Putamen (tissue), 1 donor: Measurements from ENCODE around the gene DTWD1.
A peak's percentile ranks its signal among the peaks of the same experiment; 100 is the strongest.
"Not testable (repeated sequence)": the region's sequence is repeated elsewhere in the genome, so short reads cannot be mapped to it uniquely, and the experiment has no call there.

ENCODE experiments used
- DNase-seq: peaks from one replicate; pipeline ENCODE4 v3.0.0-alpha.2; 2016; ENCODE audit warnings: low spot score

The DTWD1 gene

GRCh38 chr15:49620658-49621368 is at the start of gene DTWD1, which contains the start of gene FAM227B:
DTWD1 (plus strand) TSS chr15:49621048; CDS start chr15:49625168, 4,120 bp downstream.
FAM227B (minus strand) TSS chr15:49620818; CDS start chr15:49615171, 5,647 bp downstream.
- peak; percentile 97 for DNase-seq

DNA sequence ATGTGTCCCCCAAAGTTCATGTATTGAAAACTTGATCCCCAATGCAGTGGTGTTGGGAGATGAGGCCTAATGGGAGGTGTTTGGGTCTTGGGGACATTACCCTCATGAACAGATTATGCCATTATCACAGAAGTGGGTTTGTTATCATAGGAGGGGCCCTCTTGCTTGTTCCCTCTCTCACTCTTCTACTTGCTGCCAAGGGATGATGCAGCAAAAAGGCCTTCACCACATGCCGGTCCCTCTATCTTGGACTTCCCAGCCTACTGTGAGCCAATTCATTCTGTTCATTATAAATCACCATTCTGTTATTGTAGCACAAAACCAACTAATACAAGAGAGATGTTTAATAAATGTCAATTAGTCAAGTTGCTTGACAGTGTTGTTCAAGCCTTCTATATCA is 47.4 kb upstream of the DTWD1 start:
- DNase-seq = no peak

DNA sequence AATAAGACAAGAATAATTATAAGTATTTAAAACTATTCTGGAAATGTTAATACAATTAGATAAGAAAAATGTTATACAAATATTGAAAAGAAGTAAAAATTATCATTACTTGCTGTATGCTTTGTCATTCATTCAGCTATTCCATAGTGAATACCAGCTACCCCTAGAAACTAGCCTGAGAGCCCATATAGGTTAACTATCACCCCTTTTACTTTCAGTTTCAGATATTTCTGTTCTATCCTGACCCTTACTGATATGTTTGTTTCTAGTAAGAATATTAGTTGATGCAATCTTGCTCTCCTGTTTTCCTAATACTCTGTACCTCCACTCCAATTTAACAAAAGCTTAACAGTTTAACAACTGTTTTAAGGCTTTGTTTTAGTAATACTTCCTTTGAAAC is 31.8 kb upstream of the DTWD1 start:
- DNase-seq = no peak

GRCh38 chr15:49592829-49593316 is 28.0 kb upstream of the DTWD1 start:
- DNase-seq = not testable (repeated sequence)

DNA sequence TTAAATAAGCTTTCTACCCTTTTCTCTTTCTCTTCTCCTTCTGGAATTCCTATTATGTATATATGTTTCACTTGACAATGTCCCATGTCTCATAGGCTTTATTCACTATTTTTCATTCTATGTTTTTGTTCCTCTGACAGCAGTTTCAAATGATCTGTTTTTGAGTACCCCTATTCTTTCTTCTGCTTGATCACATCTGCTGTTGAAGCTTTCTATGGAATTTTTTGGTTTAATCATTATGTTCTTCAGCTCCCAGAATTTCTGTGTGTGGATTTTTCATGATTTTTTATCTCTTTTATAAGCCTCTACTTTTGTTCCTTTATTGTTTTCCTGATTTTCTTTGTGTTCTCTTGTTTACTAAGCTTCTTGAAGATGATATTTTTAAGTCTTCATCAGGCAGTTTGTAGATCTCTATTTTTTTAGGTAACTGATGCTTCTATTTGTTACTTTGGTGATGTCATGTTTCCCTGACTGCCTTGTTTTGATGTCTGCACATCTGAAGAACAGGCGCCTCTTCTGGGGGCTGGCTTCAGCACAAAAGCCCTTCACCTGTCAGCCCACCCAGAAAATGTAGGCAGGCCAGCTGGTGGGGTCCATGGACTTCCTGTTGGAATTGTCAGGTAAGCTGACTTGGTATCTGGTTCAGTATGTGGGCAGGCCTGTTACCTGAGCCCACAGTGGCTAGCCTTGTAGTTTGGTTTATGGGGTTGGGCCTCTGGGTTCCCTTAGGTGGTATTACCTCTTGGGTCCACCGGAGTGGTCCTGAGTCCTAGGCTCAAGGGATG is 16.0 kb upstream of the DTWD1 start:
- DNase-seq = no peak

DNA sequence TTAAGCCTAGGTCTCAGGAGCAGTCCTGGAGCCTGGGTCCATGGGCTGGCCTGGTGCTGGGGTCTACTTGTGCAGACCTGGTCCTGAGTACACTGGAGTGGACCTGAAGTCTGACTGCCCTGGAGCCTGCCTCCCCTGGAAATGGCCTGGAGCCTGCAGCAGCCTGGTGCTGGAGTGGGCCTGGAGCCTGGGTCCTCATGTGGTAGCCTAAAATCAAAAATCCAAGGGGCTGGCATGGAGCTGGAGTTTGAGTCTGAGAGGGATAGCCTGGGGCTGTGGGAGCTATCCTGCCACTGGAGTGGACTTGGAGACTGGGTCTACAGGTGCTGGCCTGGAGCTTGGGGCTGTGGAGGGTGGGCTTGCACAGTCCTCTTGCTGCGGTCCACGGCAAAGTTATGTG is 15.3 kb upstream of the DTWD1 start:
- no peak for DNase-seq

DNA sequence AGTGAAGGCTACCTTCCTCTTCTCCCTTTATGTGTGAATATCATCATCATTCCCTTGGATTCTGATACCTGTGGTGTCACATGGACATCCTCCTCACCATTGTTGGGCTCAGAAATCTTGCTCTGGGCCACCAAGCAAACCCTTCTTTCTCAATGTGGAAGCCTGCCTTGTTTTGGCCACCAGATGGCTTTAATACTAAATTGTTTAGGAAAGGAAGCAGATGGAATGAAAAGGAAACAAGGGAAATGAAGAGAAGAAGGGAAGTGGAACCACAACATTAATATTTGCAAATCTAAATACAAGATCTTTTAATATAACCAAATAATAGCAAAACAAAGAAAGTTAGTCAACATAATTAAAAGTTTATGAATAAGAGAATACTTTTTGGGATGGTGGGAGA is 14.3 kb upstream of the DTWD1 start:
- no peak for DNase-seq

GRCh38 chr15:49610157-49610918 is 10.5 kb upstream of the DTWD1 start:
- no peak for DNase-seq

GRCh38 chr15:49612240-49612639 is 8.6 kb upstream of the DTWD1 start:
- DNase-seq = not testable (repeated sequence)

- DNase-seq = no peak
Measured at GRCh38 chr15:49619226-49619625, 1.6 kb upstream of the DTWD1 start.

DNA sequence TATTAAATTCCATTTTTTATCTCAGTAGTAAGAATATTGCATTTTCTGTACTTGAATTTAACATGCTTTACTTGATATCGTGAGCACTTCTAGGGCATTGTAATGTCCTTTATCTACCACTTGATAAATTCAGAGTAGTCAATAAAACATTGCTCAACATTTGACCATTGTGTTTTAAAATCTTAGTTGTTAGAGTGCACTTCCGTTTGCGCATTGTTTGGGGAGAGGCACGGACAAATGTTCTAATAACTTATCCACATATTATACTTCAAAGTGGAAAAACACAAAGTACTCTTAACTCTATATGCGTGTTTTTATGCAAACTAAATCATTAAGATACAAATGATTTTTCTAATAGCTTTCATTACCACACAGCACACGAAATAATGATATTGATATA is 649 bp upstream of the DTWD1 start:
- DNase-seq = peak; percentile 14

DNA sequence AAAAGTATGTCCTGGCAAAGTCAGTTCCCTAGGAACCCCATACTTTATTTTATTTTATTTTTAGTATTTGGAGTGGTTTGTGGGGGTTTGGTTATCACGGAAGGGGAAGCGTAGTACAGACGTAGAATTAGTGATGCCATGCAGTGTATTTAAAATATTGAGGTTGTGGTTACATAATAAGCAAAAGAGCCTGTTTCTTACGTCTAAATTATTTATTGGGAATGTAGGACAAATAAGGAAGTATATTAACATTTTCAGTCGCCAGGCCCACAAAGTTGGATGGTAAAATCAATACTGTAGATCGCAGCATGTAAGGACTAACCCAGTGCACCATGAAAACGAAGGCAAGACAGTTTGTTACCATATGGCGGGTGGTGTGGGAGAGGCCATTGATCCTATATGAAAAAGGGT is 558 bp downstream of the DTWD1 start:
- DNase-seq = no peak

GRCh38 chr15:49621887-49622286 is 1.0 kb downstream of the DTWD1 start:
- no peak for DNase-seq

GRCh38 chr15:49622561-49622960 is 1.7 kb downstream of the DTWD1 start:
- DNase-seq = no peak

GRCh38 chr15:49624056-49624455 is 3.2 kb downstream of the DTWD1 start:
- DNase-seq = no peak

- DNase-seq = no peak
Measured at GRCh38 chr15:49625460-49626036, 4.7 kb downstream of the DTWD1 start.

GRCh38 chr15:49627407-49627877 is 6.6 kb downstream of the DTWD1 start:
- no peak for DNase-seq

- DNase-seq = no peak
Measured at GRCh38 chr15:49628379-49628778, 7.5 kb downstream of the DTWD1 start.

- DNase-seq = no peak
Measured at GRCh38 chr15:49637857-49638256, 17.0 kb downstream of the DTWD1 start.

DNA sequence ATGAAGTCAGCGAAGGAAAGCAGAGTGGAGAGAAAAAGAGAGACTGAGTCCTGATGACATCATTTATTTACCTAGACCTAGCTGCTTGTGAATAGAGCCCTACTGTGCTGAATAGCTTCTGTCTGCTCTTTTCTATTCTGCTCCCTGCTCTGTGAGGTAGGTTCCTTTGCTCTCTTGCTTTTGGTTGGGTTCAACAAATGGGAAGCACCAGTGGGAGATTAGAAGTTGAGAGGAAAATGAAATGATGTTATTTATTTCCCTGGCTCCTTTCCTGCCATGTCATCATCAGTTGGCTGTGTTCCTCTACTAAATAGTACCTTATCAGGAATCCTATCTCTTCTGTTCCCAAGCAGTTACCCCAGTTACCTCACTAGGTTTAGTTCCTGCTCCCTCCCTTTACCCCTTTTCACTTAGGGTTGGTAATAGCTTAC is 23.5 kb downstream of the DTWD1 start:
- DNase-seq = no peak

DNA sequence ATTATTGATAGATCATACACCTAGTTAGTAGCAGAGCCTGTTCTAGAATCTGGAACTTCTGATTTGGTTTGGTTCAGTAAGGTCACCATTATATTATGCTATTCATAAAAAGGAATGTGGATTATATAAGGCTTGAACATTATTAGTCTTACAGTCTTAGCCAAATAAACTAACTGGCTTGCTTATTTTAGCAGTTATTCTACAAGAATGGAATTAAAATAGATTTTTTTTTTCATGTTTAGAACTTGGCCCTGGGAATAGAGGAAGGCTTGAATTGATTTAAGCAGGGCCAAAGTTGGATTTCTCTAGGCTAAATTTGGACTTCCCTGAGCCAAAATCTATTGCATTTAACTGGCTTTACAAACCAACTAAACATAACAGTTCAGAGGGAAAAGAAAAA is 24.4 kb downstream of the DTWD1 start:
- DNase-seq = peak; percentile 13

DNA sequence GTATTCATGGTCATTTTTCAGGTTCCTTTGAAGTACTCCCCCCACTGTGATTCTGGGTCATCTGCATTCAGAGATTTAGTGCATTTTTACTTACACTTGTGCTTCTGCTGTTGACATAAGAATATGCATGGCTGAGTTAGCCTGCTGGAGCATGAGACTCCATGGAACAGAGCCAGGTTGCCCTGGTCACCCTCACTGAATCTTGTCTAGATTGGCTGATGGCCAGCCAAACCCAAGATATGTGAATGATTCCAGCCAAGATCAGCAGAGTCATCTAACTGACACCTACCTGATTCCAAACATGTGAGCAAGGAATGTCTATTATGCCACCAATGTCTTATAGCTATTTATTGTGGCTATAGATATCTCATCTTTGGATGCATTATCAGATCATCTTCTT is 25.1 kb downstream of the DTWD1 start:
- no peak for DNase-seq
